Left hindlimb (tissue), 1 donor: ENCODE data around the gene CMSS1.
A peak's percentile ranks its signal among the peaks of the same experiment; 100 is the strongest.
"Not testable (repeated sequence)": the region's sequence is repeated elsewhere in the genome, so short reads cannot be mapped to it uniquely, and the experiment has no call there.

Experiments used
- DNase-seq: peaks from one replicate; pipeline ENCODE4 v3.0.0-alpha.2; 2018

CMSS1 gene

GRCh38 chr3:100089812-100090668, 272.4 kb downstream of the CMSS1 start:
- DNase-seq, result no peak

- DNase-seq, result no peak
Observed at GRCh38 chr3:100090669-100091005, 273.0 kb downstream of the CMSS1 start.

- DNase-seq, result no peak
Observed at GRCh38 chr3:100093831-100094230, 276.2 kb downstream of the CMSS1 start.

- DNase-seq, result not testable (repeated sequence)
Observed at GRCh38 chr3:100096286-100096685, 278.6 kb downstream of the CMSS1 start.

- no peak for DNase-seq
Observed at GRCh38 chr3:100096866-100097265, 279.2 kb downstream of the CMSS1 start.

GRCh38 chr3:100097919-100098783, 280.5 kb downstream of the CMSS1 start:
- no peak for DNase-seq

- no peak for DNase-seq
Observed at GRCh38 chr3:100098784-100099070, 281.1 kb downstream of the CMSS1 start.

- DNase-seq, result no peak
Observed at GRCh38 chr3:100099621-100100020, 282.0 kb downstream of the CMSS1 start.

GRCh38 chr3:100100425-100100824, 282.8 kb downstream of the CMSS1 start:
- no peak for DNase-seq

- no peak for DNase-seq
Observed at GRCh38 chr3:100102757-100103156, 285.1 kb downstream of the CMSS1 start.

GRCh38 chr3:100103558-100104441, 286.1 kb downstream of the CMSS1 start:
- peak; percentile 40 for DNase-seq

- DNase-seq, result no peak
Observed at GRCh38 chr3:100104442-100104798, 286.8 kb downstream of the CMSS1 start.

GRCh38 chr3:100104817-100105413, 287.3 kb downstream of the CMSS1 start:
- no peak for DNase-seq

GRCh38 chr3:100105501-100105900, 287.8 kb downstream of the CMSS1 start:
- DNase-seq, result no peak

GRCh38 chr3:100106094-100106493, 288.4 kb downstream of the CMSS1 start:
- no peak for DNase-seq

GRCh38 chr3:100106531-100107141, 289.0 kb downstream of the CMSS1 start:
- no peak for DNase-seq

- DNase-seq, result no peak
Observed at GRCh38 chr3:100107221-100107814, 289.7 kb downstream of the CMSS1 start.

- DNase-seq, result no peak
Observed at GRCh38 chr3:100108464-100109079, 290.9 kb downstream of the CMSS1 start.

- no peak for DNase-seq
Observed at GRCh38 chr3:100110162-100110561, 292.5 kb downstream of the CMSS1 start.

- no peak for DNase-seq
Observed at GRCh38 chr3:100111728-100112127, 294.1 kb downstream of the CMSS1 start.

- no peak for DNase-seq
Observed at GRCh38 chr3:100113723-100114412, 296.2 kb downstream of the CMSS1 start.
